Fibroblast of skin of scalp (primary cell): ENCODE data around the gene COL4A3.
"Not testable (repeated sequence)": the region's sequence is repeated elsewhere in the genome, so short reads cannot be mapped to it uniquely, and the experiment has no call there.

Experiments used
- DNase-seq: peaks from one replicate; pipeline ENCODE4 v3.0.0-alpha.2; 2013

The COL4A3 gene

GRCh38 chr2:227207573-227207972 is 43.1 kb downstream of the COL4A3 start:
- no peak for DNase-seq

GRCh38 chr2:227214622-227215041 is 50.2 kb downstream of the COL4A3 start:
- DNase-seq: no peak

DNA sequence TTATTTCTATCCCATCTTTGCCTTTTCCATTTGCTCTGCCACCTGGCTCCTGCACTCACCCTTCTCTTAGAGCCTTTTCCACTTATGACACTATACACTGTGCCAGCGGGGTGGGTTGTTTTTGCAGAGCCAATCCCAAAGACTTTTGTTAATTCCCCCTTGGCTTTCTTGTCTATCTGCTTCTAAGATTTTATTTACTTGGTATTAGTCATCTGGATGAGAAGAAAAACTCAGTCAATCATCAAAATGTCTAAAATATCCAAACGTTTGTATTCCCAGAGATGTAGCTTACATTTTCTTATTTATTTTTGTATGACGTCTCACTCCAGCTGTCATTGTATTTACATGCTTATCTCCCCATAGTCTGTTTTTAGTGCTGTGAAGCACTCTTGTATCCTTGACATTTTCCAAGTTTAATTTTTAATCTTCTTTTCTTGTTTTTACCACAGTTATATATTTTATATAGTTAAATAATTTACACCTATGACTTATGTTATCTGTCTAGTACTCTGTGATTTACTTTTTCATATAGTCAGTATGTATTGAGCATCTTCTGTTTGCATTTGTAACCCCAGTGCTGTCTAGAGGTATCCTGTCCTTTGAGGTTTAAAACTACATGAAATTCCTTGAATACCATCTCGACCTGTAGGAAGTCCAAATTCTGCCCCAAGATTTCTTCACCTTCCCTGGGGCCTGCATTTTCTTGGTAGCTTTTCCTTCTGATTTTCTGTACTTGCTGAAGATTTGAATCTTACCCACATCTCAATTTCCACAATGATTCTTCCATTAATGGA is 55.1 kb downstream of the COL4A3 start:
- no peak for DNase-seq

DNA sequence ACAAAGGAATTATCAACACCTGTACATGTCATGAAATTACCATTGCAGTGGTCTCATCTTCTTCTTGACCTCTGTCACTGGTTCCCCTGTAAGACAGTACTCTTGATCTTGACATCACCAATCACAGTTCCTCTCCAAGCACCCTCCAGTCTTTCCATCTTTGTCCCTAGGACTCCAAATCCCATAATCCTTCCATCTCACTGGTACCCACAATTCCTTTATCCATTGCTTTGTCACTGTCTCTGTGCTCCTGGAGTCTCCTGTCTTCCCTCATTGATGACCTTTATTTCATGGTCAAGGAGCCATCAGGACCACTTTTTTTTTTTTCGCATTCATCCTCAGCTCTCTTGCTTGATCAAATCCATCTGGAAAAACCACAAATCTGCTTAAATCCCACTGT is 56.7 kb downstream of the COL4A3 start:
- no peak for DNase-seq

GRCh38 chr2:227222292-227222691 is 57.9 kb downstream of the COL4A3 start:
- DNase-seq: no peak

DNA sequence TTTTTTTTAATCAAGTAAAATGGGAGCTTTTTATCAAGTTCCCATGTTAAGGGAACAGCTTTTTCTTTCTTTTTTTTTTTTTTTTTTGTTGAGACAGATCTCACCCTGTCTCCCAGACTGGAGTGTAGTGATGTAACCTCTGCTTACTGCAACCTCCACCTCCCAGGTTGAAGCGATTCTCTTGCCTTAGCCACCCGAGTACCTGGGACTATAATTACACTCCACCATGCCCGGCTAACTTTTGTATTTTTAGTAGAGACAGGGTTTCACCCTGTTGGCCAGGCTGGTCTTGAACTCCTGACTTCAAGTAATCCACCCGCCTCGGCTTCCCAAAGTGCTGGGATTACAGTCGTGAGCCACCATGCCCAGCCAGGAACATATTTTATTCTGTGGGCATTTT is 61.2 kb downstream of the COL4A3 start:
- DNase-seq: not testable (repeated sequence)

DNA sequence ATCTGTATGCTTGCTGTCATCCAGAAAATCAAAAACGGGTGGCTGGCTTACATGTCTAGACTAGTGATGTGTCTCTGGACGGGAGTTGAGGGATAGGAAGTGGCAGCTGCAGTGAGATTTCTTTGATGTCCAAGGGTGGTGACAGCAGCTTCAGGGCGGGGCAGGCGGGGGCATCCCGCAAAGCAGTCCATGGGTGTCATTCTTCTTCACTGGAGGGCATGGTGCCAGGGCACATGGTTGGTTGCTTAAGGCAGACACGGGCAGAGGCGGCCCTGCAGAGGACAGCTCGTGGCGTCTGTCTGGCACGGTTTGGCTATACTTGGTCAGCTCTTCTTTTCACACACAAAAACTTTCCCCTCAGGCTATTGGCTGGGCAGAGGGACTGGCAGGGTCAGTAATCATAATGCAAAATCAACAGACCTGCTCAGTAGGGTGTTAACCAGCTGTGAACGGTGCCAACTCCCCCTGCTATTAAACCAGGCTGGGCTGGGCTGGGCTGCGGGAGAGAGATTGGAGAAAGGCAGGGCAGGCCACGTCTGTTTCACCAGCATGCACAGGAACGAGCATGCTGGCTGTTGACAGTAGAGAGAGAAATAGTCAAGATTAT is 63.7 kb downstream of the COL4A3 start:
- peak; percentile 18 for DNase-seq

GRCh38 chr2:227230151-227230550 is 65.7 kb downstream of the COL4A3 start:
- no peak for DNase-seq

DNA sequence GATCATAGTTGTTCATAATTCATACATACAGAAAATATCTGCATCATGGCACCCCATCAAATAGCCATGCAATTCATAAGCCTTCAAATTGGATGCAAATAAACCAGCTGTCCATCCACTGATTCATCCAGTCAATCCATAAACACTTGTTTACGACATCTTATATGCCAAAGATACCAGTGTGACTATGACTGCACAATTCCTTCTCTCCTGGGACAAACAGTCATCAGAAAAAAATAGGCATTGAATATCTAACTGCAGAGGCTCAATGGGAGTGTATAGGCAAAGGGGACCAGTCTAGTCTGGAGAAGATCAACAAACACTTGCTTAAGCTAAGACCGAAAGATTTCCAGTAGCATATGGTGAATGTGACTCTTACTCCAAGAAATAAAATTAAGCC is 70.0 kb downstream of the COL4A3 start:
- no peak for DNase-seq

DNA sequence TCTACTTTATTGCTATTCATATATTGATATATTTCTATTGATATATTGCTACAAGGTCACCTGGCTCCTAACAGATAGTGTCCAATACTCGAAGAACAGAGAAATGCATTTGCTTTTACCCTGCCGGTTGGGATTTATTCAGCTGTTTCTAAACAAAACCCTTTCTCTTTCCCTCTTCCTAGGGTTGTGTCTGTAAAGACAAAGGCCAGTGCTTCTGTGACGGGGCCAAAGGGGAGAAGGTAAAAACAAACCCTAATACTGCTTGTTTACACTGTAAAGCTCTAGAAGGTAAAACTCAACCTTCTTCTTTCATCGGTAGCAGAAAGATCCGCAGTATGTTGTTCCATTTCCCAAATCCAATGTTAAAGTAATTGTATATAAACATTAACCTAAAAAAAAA is 73.4 kb downstream of the COL4A3 start:
- no peak for DNase-seq

- DNase-seq: peak; percentile 58
These were observed 74.1 kb downstream of the COL4A3 start for GRCh38 chr2:227238238-227239237.

DNA sequence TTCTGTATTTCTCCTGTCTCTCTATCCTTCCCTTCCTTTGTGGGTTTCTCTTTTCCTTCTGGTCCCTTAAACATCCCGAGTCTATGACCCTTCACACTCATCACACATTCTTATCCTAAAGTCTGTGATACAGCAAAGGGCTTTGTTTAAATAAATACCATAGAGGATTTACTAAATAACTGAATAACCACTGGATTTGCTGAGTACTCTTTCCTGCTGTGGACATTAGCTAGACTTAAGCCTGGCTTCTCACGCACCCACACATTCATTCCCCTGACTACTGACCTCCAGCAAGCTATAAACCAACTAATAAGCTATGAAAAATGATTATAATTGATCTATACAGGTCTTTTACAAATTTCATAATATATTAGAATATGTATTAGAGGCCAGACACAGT is 76.6 kb downstream of the COL4A3 start:
- DNase-seq: no peak

- no peak for DNase-seq
These were observed 84.5 kb downstream of the COL4A3 start for GRCh38 chr2:227248876-227249275.

GRCh38 chr2:227252831-227253230 is 88.4 kb downstream of the COL4A3 start:
- no peak for DNase-seq

- DNase-seq: no peak
These were observed 92.2 kb downstream of the COL4A3 start for GRCh38 chr2:227256605-227257004.

GRCh38 chr2:227257820-227258219 is 93.4 kb downstream of the COL4A3 start:
- DNase-seq: no peak

DNA sequence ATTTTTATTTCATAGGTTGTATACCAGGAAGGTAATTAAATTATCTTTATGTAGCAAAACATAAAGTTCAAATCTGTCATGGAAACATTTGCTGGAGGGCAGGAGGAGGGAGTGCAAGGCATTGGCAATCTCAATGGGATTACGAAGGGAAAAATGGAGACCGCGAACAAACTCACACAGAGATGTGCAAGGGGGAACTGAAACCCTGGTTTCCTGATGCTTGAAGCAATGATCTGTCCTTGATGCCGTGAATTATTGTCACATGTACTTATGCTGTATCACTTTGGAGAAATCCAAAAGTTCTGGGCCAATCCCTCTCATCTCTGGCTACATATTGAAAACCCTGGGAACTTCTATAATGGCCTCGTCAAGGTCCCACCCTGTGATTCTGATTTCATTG is 95.6 kb downstream of the COL4A3 start:
- DNase-seq: no peak

DNA sequence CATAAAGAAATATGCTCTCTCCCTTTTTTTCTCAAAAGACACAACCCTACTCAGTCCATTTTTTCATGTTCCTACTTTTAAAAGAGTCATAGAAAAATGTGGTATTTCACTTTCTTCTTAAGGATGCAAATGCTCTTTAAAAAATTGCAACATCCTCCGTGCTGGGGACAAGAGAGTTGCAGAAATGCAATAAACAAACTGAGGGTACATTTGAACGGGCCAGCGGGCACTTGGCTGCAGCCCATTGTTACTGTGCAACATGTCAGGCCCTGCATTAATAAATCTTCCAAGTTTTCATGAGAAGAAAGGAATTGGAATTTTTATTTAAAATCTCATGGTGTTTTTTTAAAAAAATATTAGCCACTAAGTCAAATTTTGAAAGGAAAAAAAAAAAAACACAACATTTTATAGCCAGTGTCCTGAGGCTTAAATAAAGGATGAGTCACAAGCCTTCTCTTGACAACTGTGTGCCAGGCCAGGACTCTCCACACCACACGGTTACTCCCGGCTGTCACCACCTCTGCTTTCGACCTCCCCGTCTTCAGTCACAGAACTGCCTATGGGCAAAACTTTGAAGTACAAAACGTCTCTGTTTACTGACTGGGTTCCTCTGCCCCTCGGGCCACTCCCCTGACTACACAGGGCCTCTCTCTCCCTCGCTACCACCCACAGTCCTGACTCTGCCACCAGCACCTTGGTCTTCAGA is 103.1 kb downstream of the COL4A3 start:
- no peak for DNase-seq

DNA sequence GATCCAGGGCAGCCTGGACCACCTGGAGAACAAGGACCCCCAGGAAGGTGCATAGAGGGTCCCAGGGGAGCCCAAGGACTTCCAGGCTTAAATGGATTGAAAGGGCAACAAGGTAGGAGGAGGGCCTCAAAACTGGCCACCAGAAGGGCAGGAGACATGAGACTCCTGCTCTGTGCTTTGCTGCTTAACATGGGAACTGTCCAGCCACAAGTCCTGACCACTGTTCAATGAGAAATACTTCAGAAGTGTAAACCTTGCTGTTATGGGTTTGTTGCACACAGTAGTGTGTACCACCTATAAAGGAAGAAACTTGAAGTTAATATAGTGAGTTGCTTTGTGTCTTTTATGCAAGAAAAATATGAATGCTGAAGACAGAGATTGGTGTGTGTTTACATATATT is 116.5 kb downstream of the COL4A3 start:
- peak; percentile 1 for DNase-seq

DNA sequence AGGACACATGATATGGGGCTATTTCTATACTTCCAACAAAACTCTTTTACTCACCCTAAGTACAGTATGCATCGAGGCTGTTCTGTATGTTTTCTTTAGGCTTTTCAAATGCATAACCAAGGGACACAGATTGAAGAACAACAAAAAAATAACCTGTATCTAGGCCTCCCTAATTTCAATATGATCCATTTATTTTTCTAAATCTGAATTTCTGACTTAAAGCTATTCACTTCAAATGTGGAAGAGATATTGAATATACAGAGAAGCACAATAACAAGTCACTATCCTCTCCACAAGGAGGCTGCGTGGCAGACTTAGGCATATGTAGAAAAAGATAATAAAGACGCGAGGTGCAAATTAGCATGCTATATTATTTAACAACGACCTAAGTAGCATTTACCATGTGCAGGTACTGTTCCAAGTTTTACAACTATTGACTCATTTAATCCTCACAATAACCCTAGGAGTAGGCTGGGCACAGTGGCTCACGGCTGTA is 121.4 kb downstream of the COL4A3 start:
- no peak for DNase-seq

DNA sequence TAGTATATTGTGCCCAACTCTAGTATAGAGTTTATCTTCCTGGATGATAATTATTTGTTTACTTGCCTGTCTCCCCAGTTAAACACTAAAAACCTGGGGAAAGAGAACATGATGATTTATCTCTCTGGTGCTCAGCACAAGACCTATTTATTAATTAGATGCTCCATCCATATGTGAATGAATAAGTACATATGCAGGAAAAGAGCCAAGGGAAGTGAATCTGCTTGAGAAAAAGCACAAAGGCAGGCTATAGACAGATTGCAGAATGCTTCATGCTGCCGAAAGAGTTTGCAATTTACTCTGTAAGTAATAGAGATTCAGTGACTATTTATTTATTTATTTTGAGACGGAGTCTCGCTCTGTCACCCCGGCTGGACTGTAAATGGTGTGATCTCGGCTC is 123.3 kb downstream of the COL4A3 start:
- DNase-seq: no peak

DNA sequence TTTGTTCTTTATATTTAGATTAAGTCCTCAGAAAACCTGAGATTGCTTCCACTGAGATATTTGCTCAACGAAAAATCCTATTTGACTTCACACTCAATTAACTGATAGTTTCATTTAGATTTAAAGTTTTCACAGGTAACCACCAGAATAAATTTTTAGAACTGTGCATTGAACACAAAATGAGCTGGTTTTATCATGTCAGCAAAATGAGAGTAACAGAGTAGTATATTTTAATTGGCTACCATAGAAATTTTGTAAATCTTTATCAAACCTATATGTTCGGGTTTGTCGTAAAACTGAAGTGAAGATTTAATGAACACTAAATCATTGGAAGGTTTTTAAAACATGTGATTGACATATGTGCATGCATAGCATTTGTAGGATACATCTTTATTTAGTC is 127.9 kb downstream of the COL4A3 start:
- no peak for DNase-seq
